HepG2 (cell line): Measurements from ENCODE around the gene ZDHHC14. TPM values are rescaled to one million over a fixed set of nuclear protein-coding genes. Genes with fewer than 3 reads are reported as not detected.
A peak's percentile ranks its signal among the peaks of the same experiment; 100 is the strongest.

Experiments
- CEBPG ChIP-seq: IDR thresholded peaks from 2 replicates; pipeline ENCODE4 v1.6.1; 2016
- CENPT ChIP-seq: sonication (generic); formaldehyde crosslinking; IDR thresholded peaks from 2 replicates; pipeline ENCODE4 v1.8.0; 2022; ENCODE audit warnings: low read depth, mild to moderate bottlenecking, moderate library complexity, missing genetic modification reagents
- EEA1 ChIP-seq: sonication (generic); formaldehyde crosslinking; IDR thresholded peaks from 2 replicates; pipeline ENCODE4 v1.5.1; 2020; ENCODE audit warnings: mild to moderate bottlenecking, missing genetic modification reagents, borderline replicate concordance
- ELF3 ChIP-seq: IDR thresholded peaks from 2 replicates; pipeline ENCODE4 v1.6.1; 2016; ENCODE audit warnings: missing genetic modification reagents, missing compliant biosample characterization
- GABPA ChIP-seq, 2 experiments: IDR thresholded peaks; 2 replicates each; pipeline ENCODE4 v1.6.1; 2011 to 2016; ENCODE audit warnings: low read depth in 2 of 2, low read length in 1 of 2, missing biosample characterization in 1 of 2, missing genetic modification characterization in 1 of 2
- GLMP ChIP-seq: sonication (generic); formaldehyde crosslinking; IDR thresholded peaks from 2 replicates; pipeline ENCODE4 v1.9.0; 2021; ENCODE audit warnings: missing genetic modification reagents, mild to moderate bottlenecking, borderline replicate concordance
- GPN1 ChIP-seq: sonication (generic); formaldehyde crosslinking; IDR thresholded peaks from 2 replicates; pipeline ENCODE4 v1.5.1; 2020; ENCODE audit warnings: missing genetic modification reagents, borderline replicate concordance
- HNF4A ChIP-seq: sonication (generic); formaldehyde crosslinking; IDR thresholded peaks from 2 replicates; pipeline ENCODE4 v1.4.0; 2020; ENCODE audit warnings: missing genetic modification reagents
- MED13 ChIP-seq: sonication (generic); formaldehyde crosslinking; IDR thresholded peaks from 2 replicates; pipeline ENCODE4 v1.5.0; 2020; ENCODE audit warnings: missing genetic modification reagents
- MTERF4 ChIP-seq: sonication (generic); formaldehyde crosslinking; IDR thresholded peaks from 2 replicates; pipeline ENCODE4 v1.8.0; 2023; ENCODE audit warnings: mild to moderate bottlenecking, missing genetic modification reagents
- NBN ChIP-seq: fragments of 450-650 bp; conservative IDR thresholded peaks from 2 replicates; pipeline ENCODE4 v1.6.1; 2017
- PBX3 ChIP-seq: sonication (generic); formaldehyde crosslinking; IDR thresholded peaks from 2 replicates; pipeline ENCODE4 v1.8.1; 2023; ENCODE audit warnings: missing genetic modification reagents, inconsistent platforms, borderline replicate concordance
- RARG ChIP-seq: sonication (generic); formaldehyde crosslinking; IDR thresholded peaks from 2 replicates; pipeline ENCODE4 v1.4.0; 2020; ENCODE audit warnings: low read depth, mild to moderate bottlenecking, missing genetic modification reagents
- RBAK ChIP-seq: sonication (generic); formaldehyde crosslinking; IDR thresholded peaks from 2 replicates; pipeline ENCODE4 v1.5.1; 2020; ENCODE audit warnings: mild to moderate bottlenecking, missing genetic modification reagents
- SIX4 ChIP-seq: sonication (generic); formaldehyde crosslinking; IDR thresholded peaks from 2 replicates; pipeline ENCODE4 v1.4.0; 2020; ENCODE audit warnings: missing genetic modification reagents
- STAT5B ChIP-seq: sonication (generic); formaldehyde crosslinking; IDR thresholded peaks from 2 replicates; pipeline ENCODE4 v1.4.0; 2020; ENCODE audit warnings: missing genetic modification reagents
- TBL1XR1 ChIP-seq: fragments of 150-350 bp; IDR thresholded peaks from 2 replicates; pipeline ENCODE4 v1.6.1; 2014; ENCODE audit warnings: borderline replicate concordance, low read length; ENCODE audit not compliant: partially characterized antibody
- ZBTB25 ChIP-seq: IDR thresholded peaks from 2 replicates; pipeline ENCODE4 v1.6.1; 2018; ENCODE audit warnings: missing genetic modification reagents
- ZBTB42 ChIP-seq: sonication (generic); formaldehyde crosslinking; IDR thresholded peaks from 2 replicates; pipeline ENCODE4 v1.5.0; 2020; ENCODE audit warnings: mild to moderate bottlenecking, missing genetic modification reagents
- ZFP82 ChIP-seq: sonication (generic); formaldehyde crosslinking; IDR thresholded peaks from 2 replicates; pipeline ENCODE4 v1.5.1; 2020; ENCODE audit warnings: mild to moderate bottlenecking, missing genetic modification reagents, borderline replicate concordance
- ZGPAT ChIP-seq: IDR thresholded peaks from 2 replicates; pipeline ENCODE4 v1.6.1; 2016; ENCODE audit warnings: mild to moderate bottlenecking
- ZKSCAN5 ChIP-seq: sonication (generic); formaldehyde crosslinking; IDR thresholded peaks from 2 replicates; pipeline ENCODE4 v1.5.1; 2020; ENCODE audit warnings: mild to moderate bottlenecking, missing genetic modification reagents
- ZNF205 ChIP-seq: IDR thresholded peaks from 2 replicates; pipeline ENCODE4 v1.6.1; 2018; ENCODE audit warnings: missing biosample characterization, missing genetic modification reagents
- ZNF543 ChIP-seq: sonication (generic); formaldehyde crosslinking; IDR thresholded peaks from 2 replicates; pipeline ENCODE4 v1.4.0; 2020; ENCODE audit warnings: mild to moderate bottlenecking, missing genetic modification reagents
- ZNF629 ChIP-seq: sonication (generic); formaldehyde crosslinking; conservative IDR thresholded peaks from 2 replicates; pipeline ENCODE4 v1.5.0; 2020; ENCODE audit warnings: missing genetic modification reagents
- polyA plus RNA-seq, 8 experiments: library from polyadenylated mRNA; depleted of rRNA in 3 of 8; stranded (reverse) in 7 of 8; unstranded in 1 of 8; fragments of >200 nt; fragmentation: Illumina TruSeq in 4 of 8; extraction: Trizol in 4 of 8; gene quantifications; 2 replicates each; pipeline versions ENCODE4 v1.2.1 to v1.2.3, GENCODE V29; 2011 to 2016; ENCODE audit warnings: low read depth in 4 of 8, missing spikeins in 1 of 8, mixed read lengths in 1 of 8; ENCODE audit not compliant: insufficient read depth in 1 of 8
- total RNA-seq, 5 experiments: library from RNA; depleted of rRNA; stranded (reverse); fragments of >200 nt; fragmentation: Illumina TruSeq; extraction: Trizol; gene quantifications; 2 replicates each; pipeline ENCODE4 v1.2.3, GENCODE V29; 2016; ENCODE audit warnings: low read depth in 1 of 5

The ZDHHC14 gene
- total and polyA plus RNA-seq, 2 of the 13 experiments (the other 11 are each of a cell fraction or from before 2014, with no cell fraction given) = 3.7 to 9.5 TPM

GRCh38 chr6:157424491-157425020, 43.6 kb downstream of the ZDHHC14 start (continued):
- TF ChIP-seq RARG (CRISPR knock-in tag) (no peak), SIX4 (no peak), MED13 (CRISPR knock-in tag) (no peak), ZBTB42 (CRISPR knock-in tag) (no peak), ZBTB25 (CRISPR knock-in tag) (no peak), TBL1XR1 (no peak), MTERF4 (CRISPR knock-in tag) (no peak), ELF3 (no peak), GLMP (CRISPR knock-in tag) (no peak), GPN1 (CRISPR knock-in tag) (no peak), ZNF205 (no peak), ZFP82 (CRISPR knock-in tag) (no peak), PBX3 (CRISPR knock-in tag) (no peak), CENPT (CRISPR knock-in tag) (no peak), HNF4A (CRISPR knock-in tag) (peak; percentile 32; the same call in 1 of the 2 replicates), ZGPAT (no peak), ZNF629 (CRISPR knock-in tag) (no peak), EEA1 (CRISPR knock-in tag) (no peak), GABPA (IDR thresholded peaks at IDR 0.05; ENCODE audit: low read depth, low read length) (no peak), GABPA (CRISPR knock-in tag; IDR thresholded peaks at IDR 0.05; ENCODE audit: low read depth) (no peak), RBAK (CRISPR knock-in tag) (no peak), CEBPG (CRISPR knock-in tag) (peak; percentile 70), ZNF543 (CRISPR knock-in tag) (no peak), STAT5B (CRISPR knock-in tag) (no peak), ZKSCAN5 (CRISPR knock-in tag) (no peak), NBN (no peak)
